Right ventricle myocardium superior (tissue), 1 donor: ENCODE data around the gene CALR3. TPM values are rescaled to one million over a fixed set of nuclear protein-coding genes. Genes with fewer than 3 reads are reported as not detected.
A peak's percentile ranks its signal among the peaks of the same experiment; 100 is the strongest.
"Not testable (repeated sequence)": the region's sequence is repeated elsewhere in the genome, so short reads cannot be mapped to it uniquely, and the experiment has no call there.

Experiments used
- ATAC-seq: fragments of 200-7000 bp; cut with Tn5 transposase; one replicate; pipeline ENCODE4 v1.9.1; 2020; ENCODE audit warnings: mild to moderate bottlenecking; ENCODE audit not compliant: poor library complexity
- DNase-seq: peaks from one replicate; pipeline ENCODE4 v3.0.0-alpha.2; 2020
- intact Hi-C: fragments of 100-400 bp; cut with DNase I; formaldehyde crosslinking; loops from one replicate; pipeline ENCODE4 v1.11.2; 2022
- long read RNA-seq: library from polyadenylated mRNA; unstranded; transcript quantifications from one replicate; pipeline ENCODE4 v2.0.0, GENCODE V29; 2021
- total RNA-seq: library from RNA; stranded (reverse); fragmentation: NEBNext Ultra II Directional; extraction: Animal tissue kit (Norgen Biotek cat#: 25700); gene quantifications from one replicate; pipeline ENCODE4 v1.2.1, GENCODE V29; 2021
- donor health status: DM: no; HTN: yes; CAD: no; lungs with severe emphysema.

Gene CALR3
- not detected for total RNA-seq
- long read RNA-seq = 0 reads

- intact Hi-C loops = no loop called here
- peak; percentile 99 for DNase-seq
- peak; percentile 100 for ATAC-seq
Observed at GRCh38 chr19:16495982-16496612, at the start of gene CALR3, which contains the start of gene C19orf44. Gene CALR3 (minus strand): TSS chr19:16496167. CDS start chr19:16496129, 38 bp downstream. Gene C19orf44 (plus strand): TSS chr19:16496394. CDS start chr19:16500793, 4,399 bp downstream.

- intact Hi-C loops = no loop called here
- DNase-seq (no peak), ATAC-seq (no peak)
Observed at GRCh38 chr19:16544473-16545231, 48.7 kb upstream of the CALR3 start.

- intact Hi-C loops, ATAC-seq, DNase-seq: not testable (repeated sequence)
Observed at GRCh38 chr19:16543734-16544133, 47.8 kb upstream of the CALR3 start.

- no peak for ATAC-seq
- intact Hi-C loops = no loop called here
- no peak for DNase-seq
Observed at GRCh38 chr19:16542910-16543472, 47.0 kb upstream of the CALR3 start.

- DNase-seq (peak; percentile 97), ATAC-seq (peak; percentile 98)
- intact Hi-C loops = no loop called here
Observed at GRCh38 chr19:16542045-16542909, 46.3 kb upstream of the CALR3 start, which contains the start of gene CHERP. Gene CHERP (minus strand): TSS chr19:16542437. CDS start chr19:16542378, 59 bp downstream.

GRCh38 chr19:16541526-16542044 is 45.6 kb upstream of the CALR3 start:
- intact Hi-C loops = no loop called here
- DNase-seq (no peak), ATAC-seq (no peak)

- no peak for DNase-seq
- no peak for ATAC-seq
- intact Hi-C loops = no loop called here
Observed at GRCh38 chr19:16540948-16541347, 45.0 kb upstream of the CALR3 start.

- DNase-seq = no peak
- ATAC-seq = no peak
- intact Hi-C loops = no loop called here
Observed at GRCh38 chr19:16537111-16537510, 41.1 kb upstream of the CALR3 start.

GRCh38 chr19:16536130-16536529 is 40.2 kb upstream of the CALR3 start:
- ATAC-seq (no peak), DNase-seq (no peak)
- intact Hi-C loops = no loop called here

- ATAC-seq (no peak), DNase-seq (no peak)
- intact Hi-C loops = no loop called here
Observed at GRCh38 chr19:16535381-16535780, 39.4 kb upstream of the CALR3 start.

- ATAC-seq = no peak
- no peak for DNase-seq
- intact Hi-C loops = no loop called here
Observed at GRCh38 chr19:16532440-16533234, 36.7 kb upstream of the CALR3 start.

- ATAC-seq (no peak), DNase-seq (no peak)
- intact Hi-C loops = no loop called here
Observed at GRCh38 chr19:16531380-16531669, 35.4 kb upstream of the CALR3 start.

- no peak for DNase-seq
- intact Hi-C loops = no loop called here
- ATAC-seq = no peak
Observed at GRCh38 chr19:16530540-16531379, 34.8 kb upstream of the CALR3 start.

- intact Hi-C loops = no loop called here
- ATAC-seq (no peak), DNase-seq (no peak)
Observed at GRCh38 chr19:16529466-16530144, 33.6 kb upstream of the CALR3 start.

GRCh38 chr19:16527971-16528521 is 32.1 kb upstream of the CALR3 start:
- no peak for DNase-seq
- intact Hi-C loops = no loop called here
- no peak for ATAC-seq

GRCh38 chr19:16527334-16527935 is 31.5 kb upstream of the CALR3 start:
- intact Hi-C loops = no loop called here
- ATAC-seq (no peak), DNase-seq (no peak)
